HG03039 (cell line): Measurements from ENCODE around the gene CDK2.
"Not testable (repeated sequence)": the region's sequence is repeated elsewhere in the genome, so short reads cannot be mapped to it uniquely, and the experiment has no call there.

ENCODE experiments used
- ATAC-seq: cut with Tn5 transposase; IDR thresholded peaks from one replicate; pipeline ENCODE4 v1.9.1; 2021; ENCODE audit warnings: mild to moderate bottlenecking, moderate library complexity; ENCODE audit not compliant: unreplicated experiment

The CDK2 gene

DNA sequence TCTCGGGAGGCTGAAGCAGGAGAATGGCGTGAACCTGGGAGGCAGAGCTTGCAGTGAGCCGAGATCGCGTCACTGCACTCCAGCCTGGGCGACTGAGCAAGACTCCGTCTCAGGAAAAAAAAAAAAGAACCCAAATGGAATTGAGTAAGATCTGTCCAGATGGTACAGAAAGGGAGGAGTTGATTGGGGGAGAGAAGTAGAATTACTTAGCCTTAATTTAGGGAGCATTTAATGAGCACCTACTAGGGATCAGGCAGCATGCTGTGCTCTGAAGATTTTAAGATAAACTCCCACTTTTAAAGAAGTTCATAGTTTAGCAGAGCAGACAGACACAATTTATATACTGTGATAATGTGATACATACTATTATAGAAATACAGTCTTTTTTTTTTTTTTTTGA is 11.8 kb downstream of the CDK2 start:
- no peak for ATAC-seq

DNA sequence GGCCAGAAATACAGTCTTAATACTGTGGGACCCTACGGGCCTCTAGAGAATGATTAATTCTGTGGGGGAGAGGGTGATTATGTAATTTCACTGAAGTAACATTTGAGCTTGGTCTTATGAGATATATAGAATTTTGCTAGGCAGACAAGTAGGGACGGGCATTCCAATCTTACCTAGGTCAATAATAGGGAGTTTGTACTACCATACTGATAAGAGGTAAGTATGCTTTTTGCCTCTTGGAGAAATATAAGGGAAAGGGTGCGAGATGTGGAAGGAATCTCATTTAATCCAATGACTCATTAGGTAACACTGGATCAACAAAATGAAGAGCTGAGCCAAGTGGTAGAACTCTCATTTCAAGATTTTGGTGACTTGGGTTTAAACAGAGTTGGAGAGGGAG is 12.4 kb downstream of the CDK2 start:
- ATAC-seq, result no peak

DNA sequence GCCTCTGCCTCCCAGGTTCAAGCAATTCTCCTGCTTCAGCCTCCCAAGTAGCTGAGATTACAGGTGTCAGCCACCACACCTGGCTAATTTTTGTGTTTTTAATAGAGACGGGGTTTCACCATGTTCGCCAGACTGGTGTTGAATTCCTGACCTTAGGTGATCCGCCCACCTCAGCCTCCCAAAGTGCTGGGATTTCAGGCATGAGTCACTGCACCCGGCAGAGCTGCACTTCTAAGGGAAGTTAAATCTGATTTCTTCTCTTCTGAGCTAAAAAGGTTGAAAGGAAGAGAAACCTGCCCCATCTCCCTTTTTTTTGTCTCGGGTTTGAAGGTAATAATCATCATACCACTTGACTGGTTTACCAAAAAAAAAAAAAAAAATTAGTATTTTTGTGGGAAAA is 15.3 kb downstream of the CDK2 start:
- ATAC-seq, result not testable (repeated sequence)

DNA sequence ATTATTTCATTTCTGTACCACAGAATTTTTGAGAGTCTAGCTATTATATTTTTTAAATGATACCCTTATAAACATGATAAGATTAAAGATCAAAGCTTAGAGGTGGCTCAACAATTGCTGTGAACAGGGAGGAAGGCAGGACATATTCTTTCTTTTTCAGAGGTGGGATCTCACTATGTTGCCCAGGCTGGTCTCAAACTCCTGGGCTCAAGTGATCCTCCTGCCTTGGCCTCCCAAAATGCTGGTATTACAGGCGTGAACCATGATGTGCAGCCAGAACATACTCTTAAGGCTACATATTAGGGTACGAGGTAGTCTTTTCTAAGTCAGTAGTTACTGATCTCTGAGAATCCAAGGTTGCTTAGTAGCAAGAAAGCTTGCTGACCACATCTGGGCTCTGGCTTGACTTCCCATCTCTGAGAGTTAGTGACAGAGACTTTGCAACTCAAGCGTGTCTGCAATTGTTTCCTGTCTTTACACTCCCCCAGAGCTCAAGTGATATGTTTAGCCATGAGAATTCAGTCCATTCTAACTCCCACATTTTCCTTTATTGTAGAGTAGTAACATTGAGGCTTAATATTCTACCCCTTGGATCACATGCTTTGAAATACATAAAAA is 15.8 kb downstream of the CDK2 start:
- ATAC-seq, result peak; percentile 72

DNA sequence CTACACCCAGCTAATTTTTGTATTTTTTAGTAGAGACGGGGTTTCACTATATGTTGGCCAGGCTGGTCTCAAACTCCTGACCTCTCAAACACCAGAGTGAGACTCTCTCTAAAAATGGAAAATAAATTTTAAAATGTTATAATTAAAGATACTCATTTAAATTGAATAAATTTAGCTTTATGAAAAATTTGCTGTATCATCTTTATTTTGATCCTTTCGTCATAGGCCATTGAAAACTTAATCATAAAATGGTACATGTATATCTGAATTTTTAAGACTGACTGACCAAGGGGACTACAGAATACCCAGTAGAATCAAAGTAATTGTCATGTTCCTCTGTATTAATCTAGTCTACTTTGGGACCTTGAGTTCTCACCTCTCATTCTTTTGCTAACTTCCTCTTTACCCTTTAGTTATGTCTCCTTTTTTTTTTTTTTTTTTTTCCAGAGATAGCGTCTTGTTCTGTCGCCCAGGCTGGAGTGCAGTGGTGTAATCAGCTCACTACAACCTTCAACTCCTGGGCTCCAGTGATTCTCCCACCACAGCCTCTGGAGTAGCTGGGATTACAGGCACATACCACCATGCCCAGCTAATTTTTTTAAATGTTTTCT is 16.7 kb downstream of the CDK2 start:
- ATAC-seq, result no peak

DNA sequence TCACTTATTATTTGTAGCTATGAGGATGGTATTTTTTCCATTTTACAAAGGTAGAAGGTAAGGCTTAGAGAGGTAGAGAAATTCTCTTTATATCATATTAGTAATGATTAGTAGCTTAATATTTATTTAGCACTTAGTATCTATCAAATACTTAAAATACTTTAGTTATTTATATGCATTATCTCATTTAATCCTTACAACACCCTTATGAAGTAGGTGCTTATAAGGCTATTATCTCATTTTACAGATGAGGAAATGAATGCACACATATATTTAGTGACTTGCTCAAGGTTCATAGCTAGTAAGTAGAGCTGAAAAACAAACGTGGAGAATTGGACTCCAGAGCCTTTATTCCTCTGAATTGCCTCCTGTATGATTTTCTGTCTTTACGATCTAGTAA is 18.2 kb downstream of the CDK2 start:
- ATAC-seq, result no peak

DNA sequence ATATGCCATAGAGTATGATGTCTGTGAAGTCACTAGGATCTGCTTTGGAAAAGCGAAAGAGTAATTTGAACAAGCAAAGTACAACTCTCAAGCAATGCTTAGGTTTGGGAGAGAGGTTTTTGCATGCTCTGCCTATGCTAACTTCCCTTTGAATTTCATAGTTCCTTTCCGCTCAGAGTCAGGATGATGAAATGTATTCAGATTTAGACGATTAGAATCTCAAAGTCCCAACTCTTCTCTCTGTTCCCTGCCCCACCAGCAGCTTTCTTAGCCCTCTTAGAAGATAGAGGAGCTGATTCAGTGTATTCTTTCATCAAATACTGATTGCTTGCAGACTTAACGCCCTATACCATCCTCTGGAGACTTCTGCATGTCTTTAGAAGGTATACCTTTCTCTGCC is 18.7 kb downstream of the CDK2 start:
- no peak for ATAC-seq

DNA sequence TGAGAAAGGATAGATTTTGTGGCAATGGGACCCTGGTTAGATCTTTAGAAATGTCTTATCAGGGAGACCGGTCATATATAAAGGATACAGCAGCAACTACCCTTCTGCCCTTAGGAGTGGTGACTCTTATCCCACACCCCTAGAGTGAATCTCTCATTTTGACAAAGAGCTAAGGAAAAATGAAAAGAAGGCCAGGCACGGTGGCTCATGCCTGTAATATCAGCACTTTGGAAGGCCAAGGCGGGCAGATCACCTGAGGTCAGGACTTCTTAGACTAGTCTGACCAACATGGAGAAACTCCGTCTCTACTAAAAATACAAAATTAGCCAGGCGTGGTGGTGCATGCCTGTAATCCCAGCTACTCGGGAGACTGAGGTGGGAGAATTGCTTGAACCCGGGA is 19.3 kb downstream of the CDK2 start:
- not testable (repeated sequence) for ATAC-seq

DNA sequence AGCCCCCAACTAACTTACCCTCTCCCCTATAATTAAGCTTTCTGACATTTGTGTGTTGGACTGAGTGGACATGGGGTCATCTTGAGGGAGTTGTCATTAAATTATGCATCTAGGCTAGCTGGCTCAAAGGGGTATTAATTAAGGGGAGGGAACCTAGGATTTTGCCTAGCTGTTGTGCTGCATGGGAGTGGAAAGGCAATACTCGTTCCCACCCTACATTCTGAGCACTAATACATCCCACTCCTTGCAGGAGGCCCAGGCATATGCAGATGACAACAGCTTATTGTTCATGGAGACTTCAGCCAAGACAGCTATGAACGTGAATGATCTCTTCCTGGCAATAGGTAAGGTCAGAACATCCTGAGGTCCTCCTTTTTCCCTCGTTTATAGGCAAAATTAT is 24.5 kb downstream of the CDK2 start:
- ATAC-seq, result no peak

DNA sequence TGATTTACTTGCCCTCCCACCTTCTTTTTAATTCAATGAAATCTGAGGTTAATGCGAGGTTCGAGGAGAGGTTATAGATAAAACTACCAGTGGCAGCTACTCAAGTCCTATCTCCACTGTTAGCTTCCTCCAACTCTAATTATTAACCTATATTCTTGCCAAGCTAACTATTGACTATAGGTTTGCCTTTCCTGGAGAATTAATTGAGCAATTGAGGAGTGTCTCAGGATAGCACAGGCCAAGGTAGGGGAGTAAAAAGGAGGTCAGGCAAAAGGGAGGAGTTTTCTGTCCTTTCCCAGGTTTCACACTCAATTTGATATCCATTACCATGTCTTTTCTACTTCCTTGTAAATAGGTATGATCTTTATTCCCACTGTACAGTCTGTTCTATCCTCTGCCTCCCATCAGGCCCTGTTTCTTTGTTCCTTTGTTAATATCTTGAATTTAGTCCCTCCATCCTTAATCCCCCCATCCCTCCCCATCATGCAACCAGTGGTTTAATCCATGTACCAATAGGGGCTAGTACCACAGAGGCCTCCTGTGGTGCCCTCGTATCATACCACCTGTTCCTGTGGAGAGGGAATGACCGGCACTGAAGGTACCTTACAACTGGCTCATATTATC is 26.7 kb downstream of the CDK2 start:
- no peak for ATAC-seq

DNA sequence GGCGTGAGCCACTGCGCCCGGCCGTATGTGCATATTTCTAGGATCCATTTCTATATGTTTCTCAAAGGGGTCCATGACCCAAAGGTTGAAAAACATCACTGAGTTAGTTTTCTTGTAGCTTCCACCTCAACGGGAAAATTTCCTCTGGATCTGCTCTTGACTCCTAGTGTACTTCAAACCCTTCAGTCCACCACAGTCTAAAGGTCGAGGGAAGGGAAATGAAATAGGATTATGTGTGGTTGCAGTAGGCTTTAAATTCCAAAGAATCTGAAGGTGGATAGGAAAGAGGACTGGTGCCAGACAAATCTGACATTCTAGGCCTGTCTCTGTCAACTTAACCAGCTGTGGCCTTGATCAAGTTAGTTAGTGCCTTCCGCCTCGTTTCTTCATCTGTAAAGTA is 28.7 kb downstream of the CDK2 start:
- ATAC-seq, result no peak

DNA sequence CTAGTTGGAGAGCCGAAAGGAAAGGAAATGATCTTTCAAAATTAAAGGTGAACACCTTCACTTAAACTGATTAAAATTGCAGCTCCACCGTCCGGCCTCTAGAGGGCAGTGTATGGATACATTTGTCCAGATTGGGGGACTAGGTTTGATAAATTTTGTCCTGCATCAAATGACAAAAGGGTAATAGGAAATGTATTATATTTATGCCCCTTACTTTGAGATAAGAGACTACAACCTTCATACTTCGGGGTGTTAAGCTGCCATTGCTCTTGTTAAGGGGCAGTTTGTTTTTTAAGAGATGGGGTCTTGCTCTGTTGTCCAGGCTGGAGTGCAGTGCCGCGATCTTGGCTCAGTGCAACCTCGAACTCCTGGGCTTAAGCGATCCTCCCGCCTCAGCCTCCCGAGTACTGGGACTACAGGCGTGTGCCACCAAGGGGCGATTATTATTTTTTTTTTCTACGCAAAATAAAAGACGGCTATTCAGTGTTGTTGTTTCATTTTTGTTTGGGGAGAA is 29.6 kb downstream of the CDK2 start:
- no peak for ATAC-seq

DNA sequence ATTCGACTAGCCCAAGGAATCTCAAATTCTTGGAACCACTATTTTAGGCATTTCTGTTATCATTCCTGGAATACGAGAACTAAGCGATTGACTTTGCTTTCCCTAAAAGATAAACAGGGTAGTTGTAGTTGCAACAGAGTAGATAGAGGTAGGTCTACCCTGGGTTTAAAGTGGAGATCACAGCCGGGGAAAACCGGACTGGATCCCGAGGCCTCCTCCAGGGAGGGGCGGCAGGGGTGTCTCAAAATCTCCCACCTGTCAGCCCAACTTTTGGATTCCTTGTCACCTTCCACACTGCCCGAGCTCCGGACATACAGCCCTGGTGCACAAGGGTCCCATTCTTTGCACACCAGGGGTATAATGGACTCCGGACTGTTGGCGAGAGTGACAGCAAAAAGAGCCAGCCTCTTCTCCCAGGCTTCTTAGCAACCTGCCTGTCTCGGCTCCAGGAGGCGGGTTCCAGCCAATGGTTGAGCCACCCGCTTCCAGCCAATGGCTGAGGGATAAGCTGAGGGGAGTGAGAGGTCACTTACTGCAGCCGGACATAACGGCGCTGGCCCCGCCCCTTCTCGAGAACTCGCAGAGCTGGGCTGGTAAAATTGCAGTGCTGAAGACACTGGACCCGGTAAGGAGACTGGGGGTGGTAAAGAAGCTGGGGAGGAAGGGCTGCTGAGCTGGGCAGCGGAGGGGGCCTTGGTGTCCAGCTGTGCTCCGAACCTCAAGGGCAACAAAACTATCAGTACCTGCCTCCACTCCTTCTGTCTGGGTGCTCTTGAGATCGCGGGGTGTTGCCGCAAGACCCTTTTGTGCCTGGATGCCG is 30.3 kb downstream of the CDK2 start, which contains the start of gene SUOX:
TSS of gene SUOX (plus strand) at position 562 of the 820 bp plus-strand sequence. CDS start 4,946 bp downstream, outside the sequence.
- ATAC-seq, result peak; percentile 98

DNA sequence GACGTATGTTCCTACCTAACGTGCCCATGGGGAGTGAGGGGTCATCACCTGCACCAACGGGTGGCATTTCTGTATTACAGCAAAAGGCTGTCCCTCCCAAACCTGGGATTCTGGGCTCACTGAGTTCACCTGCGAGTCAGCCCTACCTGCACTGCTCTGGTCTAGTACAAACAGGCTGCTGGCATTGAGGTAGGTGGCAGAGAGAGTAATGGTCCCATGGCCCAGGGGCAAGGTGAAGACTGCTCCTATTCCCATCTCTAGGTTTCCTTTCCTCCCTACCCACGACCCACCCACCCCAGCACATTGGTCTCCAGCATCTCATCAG is 30.9 kb downstream of the CDK2 start:
- no peak for ATAC-seq

DNA sequence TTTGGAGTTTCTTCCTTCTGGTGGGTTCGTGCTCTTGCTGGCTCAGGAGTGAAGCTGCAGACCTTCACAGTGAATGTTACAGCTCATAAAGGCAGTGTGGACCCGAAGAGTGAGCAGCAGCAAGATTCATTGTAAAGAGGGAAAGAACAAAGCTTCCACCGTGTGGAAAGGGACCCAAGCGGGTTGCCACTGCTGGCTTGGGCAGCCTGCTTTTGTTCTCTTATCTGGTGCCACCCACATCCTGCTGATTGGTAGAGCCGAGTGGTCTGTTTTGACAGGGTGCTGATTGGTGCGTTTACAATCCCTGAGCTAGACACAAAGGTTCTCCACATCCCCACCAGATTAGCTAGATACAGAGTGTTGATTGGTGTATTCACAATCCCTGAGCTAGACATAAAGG is 32.9 kb downstream of the CDK2 start:
- ATAC-seq, result not testable (repeated sequence)

DNA sequence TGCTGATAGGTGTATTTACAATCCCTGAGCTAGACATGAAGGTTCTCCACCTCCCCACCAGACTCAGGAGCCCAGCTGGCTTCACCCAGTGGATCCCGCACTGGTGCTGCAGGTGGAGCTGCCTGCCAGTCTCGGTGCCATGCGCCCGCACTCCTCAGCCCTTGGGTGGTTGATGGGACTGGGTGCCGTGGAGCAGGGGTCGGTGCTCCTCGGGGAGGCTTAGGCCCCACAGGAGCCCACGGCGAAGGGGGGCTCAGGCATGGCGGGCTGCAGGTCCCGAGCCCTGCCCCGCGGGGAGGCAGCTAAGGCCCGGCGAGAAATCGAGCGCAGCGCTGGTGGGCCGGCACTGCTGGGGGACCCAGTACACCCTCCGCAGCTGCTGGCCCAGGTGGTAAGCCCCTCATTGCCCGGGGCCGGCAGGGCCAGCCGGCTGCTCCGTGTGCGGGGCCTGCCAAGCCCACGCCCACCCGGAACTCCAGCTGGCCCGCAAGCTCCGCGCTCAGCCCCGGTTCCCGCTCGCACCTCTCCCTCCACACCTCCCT is 33.4 kb downstream of the CDK2 start:
- not testable (repeated sequence) for ATAC-seq

DNA sequence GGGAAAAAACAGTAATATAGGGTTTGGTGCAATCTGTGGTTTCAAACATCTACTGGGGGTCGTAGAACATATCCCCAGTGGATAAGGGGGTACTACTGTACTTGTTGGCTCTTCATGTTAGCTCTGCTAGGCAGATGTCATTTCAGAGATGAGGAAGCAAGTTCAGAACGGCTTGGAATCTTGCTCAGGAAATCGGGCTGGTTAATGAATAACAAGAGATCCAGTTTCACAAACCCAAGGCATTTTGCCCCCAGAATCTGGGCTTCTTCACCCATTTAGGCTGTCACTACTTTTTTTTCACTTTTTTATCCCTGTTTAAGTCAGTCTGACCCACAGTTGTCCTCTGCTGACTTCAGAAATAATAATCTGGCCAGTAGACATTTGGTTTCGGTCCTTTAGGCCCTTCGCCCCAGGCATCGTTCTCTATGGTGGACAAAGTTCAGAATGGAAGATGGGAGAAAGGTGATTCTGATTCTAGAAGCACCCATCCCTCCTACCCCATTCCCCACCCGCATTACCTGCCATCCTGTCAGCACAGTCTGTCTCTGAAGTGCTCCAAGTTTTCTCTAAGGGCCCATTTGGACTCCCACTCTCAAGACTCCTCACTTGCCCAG is 35.0 kb downstream of the CDK2 start:
- ATAC-seq, result no peak

DNA sequence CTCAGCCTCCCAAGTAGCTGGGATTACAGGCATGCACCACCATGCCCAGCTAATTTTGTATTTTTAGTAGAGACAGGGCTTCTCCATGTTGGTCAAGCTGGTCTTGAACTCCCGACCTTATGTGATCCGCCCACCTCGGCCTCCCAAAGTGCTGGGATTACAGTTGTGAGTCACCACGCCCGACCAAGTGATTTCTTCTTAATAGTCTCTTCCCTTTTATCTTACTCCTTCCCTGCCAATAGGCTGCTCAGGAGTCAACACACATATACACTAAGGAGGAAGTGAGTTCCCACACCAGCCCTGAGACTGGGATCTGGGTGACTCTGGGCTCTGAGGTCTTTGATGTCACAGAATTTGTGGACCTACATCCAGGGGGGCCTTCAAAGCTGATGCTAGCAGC is 36.7 kb downstream of the CDK2 start:
- not testable (repeated sequence) for ATAC-seq

DNA sequence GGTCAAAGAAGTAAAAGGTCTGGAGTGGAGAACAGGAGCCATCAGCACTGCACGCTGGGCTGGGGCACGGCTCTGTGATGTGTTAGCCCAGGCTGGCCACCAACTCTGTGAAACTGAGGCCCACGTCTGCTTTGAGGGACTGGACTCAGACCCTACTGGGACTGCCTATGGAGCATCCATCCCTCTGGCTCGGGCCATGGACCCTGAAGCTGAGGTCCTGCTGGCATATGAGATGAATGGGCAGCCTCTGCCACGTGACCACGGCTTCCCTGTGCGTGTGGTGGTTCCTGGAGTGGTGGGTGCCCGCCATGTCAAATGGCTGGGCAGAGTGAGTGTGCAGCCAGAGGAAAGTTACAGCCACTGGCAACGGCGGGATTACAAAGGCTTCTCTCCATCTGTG is 37.6 kb downstream of the CDK2 start:
- no peak for ATAC-seq

DNA sequence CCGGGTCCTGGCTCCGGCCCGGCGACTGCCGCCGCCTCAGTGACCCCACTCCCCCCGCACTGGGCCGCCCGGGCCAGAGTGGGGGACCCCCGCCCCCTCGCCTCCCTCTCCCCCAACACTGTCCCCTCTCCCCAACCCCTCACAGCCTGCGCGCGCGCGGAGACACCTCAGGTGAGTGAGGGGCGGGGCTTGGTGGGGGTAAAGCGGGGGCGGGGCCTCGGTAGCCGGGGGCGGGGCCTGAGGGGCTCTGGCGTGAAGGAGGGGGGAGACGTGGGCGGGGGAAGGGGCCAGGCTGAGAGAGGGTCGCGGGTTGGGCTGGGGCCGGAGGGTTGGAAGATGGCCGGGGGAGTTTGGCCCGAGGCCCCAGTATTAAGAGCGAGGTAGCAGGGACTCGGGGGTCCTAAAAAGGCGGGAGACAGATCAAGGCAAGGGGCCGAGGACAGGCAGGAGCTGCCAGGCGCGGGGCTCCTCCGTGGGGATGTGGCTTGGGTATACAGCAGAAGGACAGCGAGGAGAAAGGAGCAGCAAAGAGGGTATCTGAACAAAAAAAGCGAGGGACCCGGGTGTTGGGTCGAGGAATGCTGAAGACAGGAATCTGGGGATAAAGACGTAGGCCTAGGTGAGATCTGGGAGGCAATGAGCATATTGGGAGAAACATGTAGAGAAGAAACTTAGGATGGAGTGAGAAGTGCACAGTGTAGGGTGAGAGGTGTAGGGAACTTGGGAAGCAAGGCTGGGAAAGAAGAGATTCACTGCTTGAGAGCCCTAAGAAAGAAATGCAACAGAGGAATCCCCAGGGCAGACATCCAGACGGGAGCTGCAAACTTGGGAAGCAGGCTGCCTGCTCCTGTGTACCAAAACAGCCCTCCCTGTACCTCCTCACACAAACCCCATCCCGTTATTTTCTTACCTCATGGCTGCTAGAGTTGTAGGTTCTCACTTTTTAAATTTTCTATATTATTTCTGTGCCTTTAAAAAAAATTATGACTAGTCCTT is 41.2 kb downstream of the CDK2 start:
- no peak for ATAC-seq
